Rectal smooth muscle tissue (tissue), 1 donor: ENCODE data around the gene FBN1.

Source experiments
- H3K27ac ChIP-seq: one replicate; pipeline ENCODE4 v1.7.0; 2013; ENCODE audit warnings: low read depth, low read length, inconsistent platforms
- H3K27me3 ChIP-seq: one replicate; pipeline ENCODE4 v1.7.0; 2013; ENCODE audit warnings: low read length; ENCODE audit not compliant: control insufficient read depth, insufficient read depth
- H3K36me3 ChIP-seq: one replicate; pipeline ENCODE4 v1.7.0; 2013; ENCODE audit warnings: low read length; ENCODE audit not compliant: control insufficient read depth, insufficient read depth
- H3K4me1 ChIP-seq: one replicate; pipeline ENCODE4 v1.7.0; 2013; ENCODE audit warnings: low read length; ENCODE audit not compliant: control insufficient read depth, insufficient read depth
- H3K4me3 ChIP-seq: one replicate; pipeline ENCODE4 v1.7.0; 2013; ENCODE audit warnings: low read length
- H3K9ac ChIP-seq: one replicate; pipeline ENCODE4 v1.7.0; 2013; ENCODE audit warnings: low read length

The FBN1 gene

GRCh38 chr15:48555241-48555881 lies 90.1 kb downstream of the FBN1 start:
- no peak overlapping the region for H3K4me3 ChIP-seq
- no peak overlapping the region for H3K27ac ChIP-seq
- H3K27me3 ChIP-seq = no peaks in the 10 kb centered on the region

GRCh38 chr15:48554112-48554511 lies 91.4 kb downstream of the FBN1 start:
- no peak overlapping the region for H3K27ac ChIP-seq
- peaks cover 6% of the 10 kb centered on the region for H3K4me1 ChIP-seq
- no peak overlapping the region for H3K9ac ChIP-seq
- H3K27me3 ChIP-seq = no peaks in the 10 kb centered on the region
- H3K4me3 ChIP-seq = no peak overlapping the region
- peaks cover 2% of the 10 kb centered on the region for H3K36me3 ChIP-seq

More at GRCh38 chr15:48555241-48555881, 90.1 kb downstream of the FBN1 start:
- H3K9ac ChIP-seq = no peak overlapping the region
- peaks cover 2% of the 10 kb centered on the region for H3K36me3 ChIP-seq
- peaks cover 11% of the 10 kb centered on the region for H3K4me1 ChIP-seq

- H3K4me1 ChIP-seq = peaks cover 5% of the 10 kb centered on the region
- H3K27me3 ChIP-seq = no peaks in the 10 kb centered on the region
- no peak overlapping the region for H3K4me3 ChIP-seq
- no peak overlapping the region for H3K27ac ChIP-seq
- peaks cover 2% of the 10 kb centered on the region for H3K36me3 ChIP-seq
- no peak overlapping the region for H3K9ac ChIP-seq
These were observed 92.0 kb downstream of the FBN1 start for GRCh38 chr15:48553559-48553958.

GRCh38 chr15:48550822-48551525 lies 94.5 kb downstream of the FBN1 start:
- Histone ChIP-seq H3K9ac (no peak overlapping the region), H3K4me3 (no peak overlapping the region), H3K27ac (no peak overlapping the region), H3K27me3 (no peaks in the 10 kb centered on the region), H3K4me1 (peaks cover 4% of the 10 kb centered on the region), H3K36me3 (no peaks in the 10 kb centered on the region)

- Histone ChIP-seq H3K9ac (no peak overlapping the region), H3K4me1 (peaks cover 4% of the 10 kb centered on the region), H3K27ac (no peak overlapping the region), H3K36me3 (no peaks in the 10 kb centered on the region), H3K4me3 (no peak overlapping the region), H3K27me3 (no peaks in the 10 kb centered on the region)
These were observed 97.1 kb downstream of the FBN1 start for GRCh38 chr15:48548455-48548854.

- H3K27me3 ChIP-seq = no peaks in the 10 kb centered on the region
- H3K4me1 ChIP-seq = peaks cover 4% of the 10 kb centered on the region
- no peak overlapping the region for H3K4me3 ChIP-seq
- peak overlapping the region; percentile 23 for H3K27ac ChIP-seq
- H3K9ac ChIP-seq = no peak overlapping the region
- H3K36me3 ChIP-seq = no peaks in the 10 kb centered on the region
These were observed 98.2 kb downstream of the FBN1 start for GRCh38 chr15:48547286-48547685.

GRCh38 chr15:48546296-48546695 lies 99.2 kb downstream of the FBN1 start:
- no peaks in the 10 kb centered on the region for H3K36me3 ChIP-seq
- no peaks in the 10 kb centered on the region for H3K27me3 ChIP-seq
- no peak overlapping the region for H3K27ac ChIP-seq
- H3K4me3 ChIP-seq = no peak overlapping the region
- H3K4me1 ChIP-seq = peaks cover 4% of the 10 kb centered on the region
- H3K9ac ChIP-seq = no peak overlapping the region

- Histone ChIP-seq H3K27ac (no peak overlapping the region), H3K4me1 (peaks cover 4% of the 10 kb centered on the region), H3K9ac (no peak overlapping the region), H3K36me3 (no peaks in the 10 kb centered on the region), H3K4me3 (no peak overlapping the region), H3K27me3 (no peaks in the 10 kb centered on the region)
These were observed 100.7 kb downstream of the FBN1 start for GRCh38 chr15:48544778-48545177.

- H3K4me3 ChIP-seq = no peak overlapping the region
- no peaks in the 10 kb centered on the region for H3K4me1 ChIP-seq
- no peaks in the 10 kb centered on the region for H3K36me3 ChIP-seq
- no peak overlapping the region for H3K9ac ChIP-seq
- no peak overlapping the region for H3K27ac ChIP-seq
- no peaks in the 10 kb centered on the region for H3K27me3 ChIP-seq
These were observed 103.9 kb downstream of the FBN1 start for GRCh38 chr15:48541341-48542278.

GRCh38 chr15:48540756-48541155 lies 104.8 kb downstream of the FBN1 start:
- Histone ChIP-seq H3K4me3 (no peak overlapping the region), H3K27ac (no peak overlapping the region), H3K4me1 (no peaks in the 10 kb centered on the region), H3K27me3 (no peaks in the 10 kb centered on the region), H3K36me3 (no peaks in the 10 kb centered on the region), H3K9ac (no peak overlapping the region)

GRCh38 chr15:48538941-48539340 lies 106.6 kb downstream of the FBN1 start:
- Histone ChIP-seq H3K27me3 (no peaks in the 10 kb centered on the region), H3K36me3 (no peaks in the 10 kb centered on the region), H3K27ac (no peak overlapping the region), H3K4me3 (no peak overlapping the region), H3K9ac (no peak overlapping the region), H3K4me1 (no peaks in the 10 kb centered on the region)
